Endothelial cell of umbilical vein (primary cell): ENCODE measurements around the gene MCM8. TPM values are rescaled to one million over a fixed set of nuclear protein-coding genes. Genes with fewer than 3 reads are reported as not detected.

Experiments
- BruUV-seq: library from RNA; stranded (reverse); fragments of 400-500 nt; replicated peaks from 2 replicates; lab custom pipeline; 2021; lab: Mats Ljungman, UMichigan
- CTCF ChIA-PET: fragments of 300-600, 350-600 bp; sonication (Branson Sonifier 250); formaldehyde crosslinking; loops from one replicate; lab custom pipeline; 2021; ENCODE audit warnings: antibody characterized with exemption, inconsistent platforms; lab: Charles Lee
- POLR2A ChIA-PET: fragments of 300-600, 350-600 bp; sonication (Branson Sonifier 250); formaldehyde crosslinking; loops from one replicate; lab custom pipeline; 2021; ENCODE audit warnings: antibody characterized with exemption, inconsistent platforms; lab: Charles Lee
- DNase-seq: peaks from one replicate; pipeline ENCODE4 v3.0.0-alpha.2; 2011; ENCODE audit warnings: low read depth, low spot score
- FAIRE-seq: peaks from 2 replicates; lab custom pipeline; 2011; peaks lifted over from hg19 to GRCh38; lab: Jason Lieb, UNC
- H2AFZ ChIP-seq: 2 replicates; pipeline ENCODE4 v1.6.0; 2012; ENCODE audit warnings: low read depth, low read length, control low read depth, inconsistent platforms
- H3K27ac ChIP-seq: 2 replicates; pipeline ENCODE4 v1.5.1; 2011; ENCODE audit warnings: low read depth, mild to moderate bottlenecking, control low read depth, low read length, moderate library complexity; ENCODE audit not compliant: insufficient read depth
- H3K27me3 ChIP-seq, 2 experiments: 2 replicates each; pipeline versions ENCODE4 v1.6.0 to v1.6.1; 2011; ENCODE audit warnings: low read length in 2 of 2, mixed read lengths in 1 of 2; ENCODE audit not compliant: control insufficient read depth in 2 of 2, insufficient read depth in 2 of 2
- H3K36me3 ChIP-seq, 2 experiments: 2 replicates in 1 of 2; 3 replicates in 1 of 2; pipeline ENCODE4 v1.5.1; 2011; ENCODE audit warnings: low read length in 2 of 2, mild to moderate bottlenecking in 1 of 2, moderate library complexity in 1 of 2; ENCODE audit not compliant: control insufficient read depth in 2 of 2, insufficient read depth in 2 of 2; ENCODE audit errors: extremely low read depth in 1 of 2
- H3K4me1 ChIP-seq: 3 replicates; pipeline ENCODE4 v1.5.1; 2011; ENCODE audit warnings: mild to moderate bottlenecking, low read length; ENCODE audit not compliant: control insufficient read depth, insufficient read depth; ENCODE audit errors: extremely low read depth
- H3K4me2 ChIP-seq: 2 replicates; pipeline ENCODE4 v1.6.1; 2011; ENCODE audit warnings: low read length, control low read depth, mixed read lengths; ENCODE audit not compliant: insufficient read depth
- H3K4me3 ChIP-seq, 3 experiments: fragments of 200-600 bp in 1 of 3; sonication (generic), shearing (Covaris generic) in 1 of 3; replicated peaks in 1 of 3; 2 replicates each; pipeline ENCODE4 v1.5.1; 2011 to 2016; ENCODE audit warnings: control low read depth in 3 of 3, low read length in 3 of 3, mild to moderate bottlenecking in 2 of 3, inconsistent platforms in 1 of 3, low read depth in 1 of 3, moderate library complexity in 1 of 3; ENCODE audit not compliant: insufficient read depth in 1 of 3
- H3K79me2 ChIP-seq: 2 replicates; pipeline ENCODE4 v1.6.0; 2012; ENCODE audit warnings: low read length, inconsistent platforms; ENCODE audit not compliant: control insufficient read depth, insufficient read depth
- H3K9ac ChIP-seq: replicated peaks from 2 replicates; pipeline ENCODE3; 2011; ENCODE audit warnings: low read length, control low read depth; ENCODE audit not compliant: insufficient read depth; ENCODE audit errors: extremely low read depth
- H3K9me1 ChIP-seq: replicated peaks from 3 replicates; pipeline ENCODE4 v1.6.0; 2011; ENCODE audit warnings: mild to moderate bottlenecking, low read length; ENCODE audit not compliant: control insufficient read depth, insufficient read depth; ENCODE audit errors: extremely low read depth
- H3K9me3 ChIP-seq: replicated peaks from 2 replicates; pipeline ENCODE4 v1.5.1; 2012; ENCODE audit warnings: low read length, inconsistent platforms; ENCODE audit not compliant: control insufficient read depth, insufficient read depth
- H4K20me1 ChIP-seq: replicated peaks from 2 replicates; pipeline ENCODE3; 2011; ENCODE audit warnings: mild to moderate bottlenecking, low read length; ENCODE audit not compliant: control insufficient read depth, insufficient read depth; ENCODE audit errors: extremely low read depth
- CTCF ChIP-seq, 2 donors: IDR thresholded peaks; 1 replicate in 1 of 2; 2 replicates in 1 of 2; pipeline ENCODE4 v1.5.1; 2011; ENCODE audit warnings: low read length in 2 of 2, mild to moderate bottlenecking in 2 of 2, moderate library complexity in 2 of 2, control low read depth in 1 of 2, inconsistent platforms in 1 of 2, low read depth in 1 of 2; ENCODE audit not compliant: insufficient read depth in 1 of 2; ENCODE audit errors: extremely low read depth in 1 of 2
- EZH2 ChIP-seq: IDR thresholded peaks from 2 replicates; pipeline ENCODE4 v1.6.1; 2012; ENCODE audit warnings: borderline replicate concordance, low read depth, mild to moderate bottlenecking, moderate library complexity, low read length, inconsistent platforms; ENCODE audit not compliant: severe bottlenecking
- FOS ChIP-seq: IDR thresholded peaks from 2 replicates; pipeline ENCODE4 v1.6.1; 2011; ENCODE audit warnings: mild to moderate bottlenecking, low read length, moderate library complexity, borderline replicate concordance; ENCODE audit not compliant: insufficient read depth
- GATA2 ChIP-seq: IDR thresholded peaks from 2 replicates; pipeline ENCODE4 v1.7.0; 2011; ENCODE audit warnings: low read depth, mild to moderate bottlenecking, moderate library complexity, mixed read lengths, low read length; ENCODE audit not compliant: insufficient read length, insufficient read depth
- JUN ChIP-seq: IDR thresholded peaks from 2 replicates; pipeline ENCODE4 v1.6.1; 2011; ENCODE audit warnings: borderline replicate concordance, low read depth; ENCODE audit not compliant: insufficient read length, insufficient read depth
- MAX ChIP-seq: IDR thresholded peaks from 2 replicates; pipeline ENCODE4 v1.6.1; 2011; ENCODE audit not compliant: insufficient read depth, insufficient read length
- MYC ChIP-seq: IDR thresholded peaks from one replicate; pipeline ENCODE4 v1.6.1; 2011; ENCODE audit warnings: mild to moderate bottlenecking, low read depth, low read length
- POLR2A ChIP-seq: IDR thresholded peaks from 2 replicates; pipeline ENCODE4 v1.6.1; 2012; ENCODE audit warnings: low read depth, mild to moderate bottlenecking, control low read depth, low read length
- POLR2AphosphoS5 ChIP-seq: IDR thresholded peaks from 2 replicates; pipeline ENCODE4 v1.6.1; 2012; ENCODE audit warnings: low read depth, mild to moderate bottlenecking, control low read depth, low read length, moderate library complexity; ENCODE audit not compliant: insufficient read depth
- dilution Hi-C: fragments of 300-500 bp; cut with MboI; formaldehyde crosslinking; loops from one replicate; pipeline ENCODE4 v1.15.0; 2019; ENCODE audit warnings: low sequenced_read_pairs; ENCODE audit not compliant: extremely low pct_ligation_motif_present
- intact Hi-C: fragments of 100-400 bp; cut with micrococcal nuclease; formaldehyde crosslinking; loops from one replicate; pipeline ENCODE4 v1.10.0; 2022
- polyA plus RNA-seq, 4 experiments: library from polyadenylated mRNA; depleted of rRNA in 3 of 4; stranded (reverse) in 3 of 4; unstranded in 1 of 4; fragments of >200 nt; gene quantifications; 2 replicates each; pipeline versions ENCODE4 v1.2.1 to v1.2.3, GENCODE V29; 2011 to 2012; ENCODE audit warnings: missing spikeins in 1 of 4
- total RNA-seq: library from RNA; stranded (reverse); gene quantifications from 2 replicates; pipeline ENCODE4 v1.2.3, GENCODE V29; 2021

Gene MCM8
- total and polyA plus RNA-seq, 2 donors (not counting 3 experiments of a cell fraction or from before 2014, with no cell fraction given): 2.9 to 14.4 TPM

- intact Hi-C loops (no loop called here), dilution Hi-C loops (no loop called here)
- no peak overlapping the region for H2AFZ ChIP-seq
- peaks cover 14% of the 10 kb centered on the region for H3K4me1 ChIP-seq
- no peak overlapping the region for H3K27ac ChIP-seq
- no peak overlapping the region for H3K4me2 ChIP-seq
- ChIA-PET POLR2A (no interaction called here), CTCF (interaction anchor here (0.9 to 1.4 kb wide), 3 partner anchors 56 to 158 kb away, joined by 3 read pairs; no protein-coding TSS in a partner anchor)
- FAIRE-seq: peak; percentile 72
- no peak overlapping the region for H3K4me3 ChIP-seq
- H4K20me1 ChIP-seq: no peaks in the 10 kb centered on the region
- BruUV-seq: no TSS peak
- no peaks in the 10 kb centered on the region for H3K27me3 ChIP-seq
- DNase-seq: peak; percentile 36
- H3K79me2 ChIP-seq: peaks cover 25% of the 10 kb centered on the region
- no peak overlapping the region for H3K9ac ChIP-seq
- H3K9me3 ChIP-seq: no peaks in the 10 kb centered on the region
- no peak for TF ChIP-seq POLR2A
- TF ChIP-seq EZH2: no peak
- TF ChIP-seq MYC: no peak
- TF ChIP-seq GATA2: no peak
- no peak for TF ChIP-seq CTCF (IDR thresholded peaks at IDR 0.05; ENCODE audit: extremely low read depth in 1 of 2, insufficient read depth in 1 of 2, low read depth in 1 of 2, low read length in 2 of 2)
- TF ChIP-seq JUN: no peak
- TF ChIP-seq FOS: peak; percentile 79
- no peak for TF ChIP-seq MAX
- TF ChIP-seq POLR2AphosphoS5: peak; percentile 17
- no peaks in the 10 kb centered on the region for H3K9me1 ChIP-seq
- peaks cover 9 to 16% of the 10 kb centered on the region in 2 experiments for H3K36me3 ChIP-seq
Observed at GRCh38 chr20:5945963-5946362, 4.5 kb upstream of the MCM8 start.
